ENCODE data around the gene NBR1.

- TF ChIP-seq CTCF (IDR thresholded peaks at IDR 0.05; ENCODE audit: low read length) (no peak; the same call in 1 of the 2 replicates), EZH2 (optimal IDR thresholded peaks at IDR 0.05; ENCODE audit: low read depth, low read length) (no peak), EZH2phosphoT487 (IDR thresholded peaks at IDR 0.05; ENCODE audit: low read length) (no peak)
These were observed at the start of gene NBR1 for GRCh38 chr17:43170766-43171585.

Measured in MM.1S (cell line).